ENCODE data around the gene LRCH4.

DNA sequence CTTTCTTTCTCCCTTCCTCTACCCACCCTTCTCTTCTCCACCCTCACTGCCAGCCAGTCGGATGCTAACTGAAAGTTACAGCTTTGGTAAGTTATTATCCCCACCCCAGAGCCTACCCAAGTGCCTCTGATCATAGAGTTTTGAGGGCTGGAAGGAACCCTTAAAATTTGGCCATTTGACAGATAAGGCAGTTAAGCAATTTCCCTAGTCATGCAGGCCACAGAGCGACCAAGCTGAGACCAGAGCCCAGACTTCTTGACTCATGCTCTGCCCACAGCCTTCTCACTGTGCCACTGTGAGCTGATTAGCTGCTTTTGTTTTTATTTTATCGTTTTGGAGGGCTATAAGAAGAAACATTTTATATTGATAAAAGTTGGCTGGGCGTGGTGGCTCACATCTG is 29.4 kb downstream of the LRCH4 start:
- TF ChIP-seq, protein P1, sequence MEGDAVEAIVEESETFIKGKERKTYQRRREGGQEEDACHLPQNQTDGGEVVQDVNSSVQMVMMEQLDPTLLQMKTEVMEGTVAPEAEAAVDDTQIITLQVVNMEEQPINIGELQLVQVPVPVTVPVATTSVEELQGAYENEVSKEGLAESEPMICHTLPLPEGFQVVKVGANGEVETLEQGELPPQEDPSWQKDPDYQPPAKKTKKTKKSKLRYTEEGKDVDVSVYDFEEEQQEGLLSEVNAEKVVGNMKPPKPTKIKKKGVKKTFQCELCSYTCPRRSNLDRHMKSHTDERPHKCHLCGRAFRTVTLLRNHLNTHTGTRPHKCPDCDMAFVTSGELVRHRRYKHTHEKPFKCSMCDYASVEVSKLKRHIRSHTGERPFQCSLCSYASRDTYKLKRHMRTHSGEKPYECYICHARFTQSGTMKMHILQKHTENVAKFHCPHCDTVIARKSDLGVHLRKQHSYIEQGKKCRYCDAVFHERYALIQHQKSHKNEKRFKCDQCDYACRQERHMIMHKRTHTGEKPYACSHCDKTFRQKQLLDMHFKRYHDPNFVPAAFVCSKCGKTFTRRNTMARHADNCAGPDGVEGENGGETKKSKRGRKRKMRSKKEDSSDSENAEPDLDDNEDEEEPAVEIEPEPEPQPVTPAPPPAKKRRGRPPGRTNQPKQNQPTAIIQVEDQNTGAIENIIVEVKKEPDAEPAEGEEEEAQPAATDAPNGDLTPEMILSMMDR (IDR thresholded peaks at IDR 0.05), result no peak
- no peak for TF ChIP-seq POLR2A (IDR thresholded peaks at IDR 0.05)

All from testis (tissue), 2 donors.